Skin epidermis (tissue), 12 donors: ENCODE measurements around the gene TMEM108.

Experiments
- H3K27ac ChIP-seq, 21 experiments: fragments of 200-600 bp; sonication (generic) in 11 of 21; one replicate each; pipeline ENCODE4 v1.5.0; 2020; ENCODE audit warnings: mild to moderate bottlenecking in 3 of 21, inconsistent platforms in 2 of 21, moderate library complexity in 2 of 21
- H3K4me3 ChIP-seq, 7 experiments: fragments of 200-600 bp; sonication (generic) in 2 of 7; one replicate each; pipeline ENCODE4 v1.5.0; 2020; ENCODE audit warnings: inconsistent platforms in 2 of 7, mild to moderate bottlenecking in 2 of 7, moderate library complexity in 1 of 7

Gene TMEM108

GRCh38 chr3:133153382-133153781 lies 115.2 kb downstream of the TMEM108 start:
- H3K4me3 ChIP-seq, result no peak overlapping the region
- H3K27ac ChIP-seq, result no peak overlapping the region

DNA sequence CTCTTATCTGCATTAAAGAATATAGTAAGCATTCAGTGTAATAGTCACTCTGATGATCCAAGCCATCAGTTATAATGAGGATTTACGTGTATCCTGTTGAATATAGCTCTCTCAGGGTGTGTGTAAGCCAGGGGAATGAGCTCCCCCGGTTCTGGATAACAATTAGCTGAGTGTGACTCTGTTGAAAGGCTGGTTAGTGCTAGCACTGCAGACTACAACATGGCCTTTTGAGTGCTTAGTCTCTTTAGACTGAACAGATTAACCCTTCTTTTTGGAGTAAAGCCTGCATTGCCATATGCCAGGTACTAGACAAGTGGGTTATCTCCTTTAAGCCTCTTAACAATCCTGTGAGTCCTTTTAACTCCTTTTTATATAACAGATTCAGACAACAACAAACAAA lies 119.5 kb downstream of the TMEM108 start:
- H3K4me3 ChIP-seq, result no peak overlapping the region
- H3K27ac ChIP-seq, result no peak overlapping the region

DNA sequence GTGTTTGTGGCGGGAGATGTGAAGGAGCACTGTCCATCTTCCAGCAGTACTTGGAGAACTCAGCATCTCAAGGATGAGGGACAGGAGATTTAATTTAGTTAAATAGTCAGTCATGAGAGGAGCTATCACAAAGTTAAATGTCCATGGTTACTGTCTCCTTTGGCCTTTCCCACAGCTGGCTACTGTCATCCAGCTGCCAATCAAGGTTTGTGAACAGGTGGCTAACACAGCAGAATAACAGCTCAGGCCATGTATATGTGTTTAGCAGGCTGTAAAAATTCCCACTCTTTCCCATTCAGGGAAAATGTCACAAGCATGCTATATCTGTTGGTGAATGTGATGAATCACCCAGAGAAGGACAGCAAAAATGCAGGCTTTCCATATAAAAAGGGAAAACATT lies 120.5 kb downstream of the TMEM108 start:
- no peak overlapping the region for H3K4me3 ChIP-seq

DNA sequence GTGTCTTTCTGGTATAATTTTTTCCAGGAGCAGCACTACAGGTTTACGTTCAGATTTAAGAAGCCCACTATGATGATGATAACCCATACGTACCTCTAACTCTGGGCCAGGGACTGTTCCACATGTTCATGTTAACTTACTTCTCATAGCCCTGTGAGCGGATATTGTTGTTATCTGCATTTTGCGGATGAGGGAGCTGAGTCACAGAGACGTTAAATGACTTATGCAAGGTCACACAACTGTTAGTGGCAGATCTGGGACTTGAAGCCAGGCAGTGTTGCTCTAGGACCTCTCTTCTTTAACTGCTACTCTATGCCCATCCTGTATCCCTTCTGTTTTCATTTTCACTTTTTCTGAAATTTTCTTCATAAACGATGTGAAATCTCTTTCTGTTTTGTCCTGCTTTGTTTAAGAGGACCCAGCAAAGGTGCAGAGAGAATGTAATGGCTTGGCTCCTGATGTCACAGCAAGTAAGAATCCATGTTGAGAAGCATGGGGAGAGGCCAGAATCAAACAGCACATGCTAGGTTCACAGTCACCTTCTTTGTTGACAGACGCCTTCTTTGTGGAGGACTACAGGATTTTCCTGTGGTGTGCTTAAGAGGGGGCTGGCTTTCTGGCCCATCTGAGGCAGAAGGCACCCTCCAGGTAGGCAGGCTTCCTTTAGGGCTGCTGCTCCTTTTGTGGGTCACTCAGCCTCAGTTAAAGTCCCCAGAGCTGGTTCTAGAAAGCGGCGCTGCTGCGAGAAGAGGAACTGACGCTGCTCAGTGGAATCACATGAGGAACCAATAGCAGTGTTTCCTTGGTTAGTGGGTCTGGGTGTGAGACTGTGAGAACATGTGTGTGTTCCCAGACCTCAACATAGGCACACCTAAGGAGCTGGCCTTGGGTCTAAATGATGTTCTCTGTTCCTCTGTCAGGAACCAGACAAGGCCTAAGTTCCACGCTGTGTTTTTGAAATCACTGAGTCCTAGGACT lies 121.6 kb downstream of the TMEM108 start:
- Histone ChIP-seq H3K27ac (no peak overlapping the region), H3K4me3 (no peak overlapping the region)

More for the DNA sequence above, 120.5 kb downstream of the TMEM108 start:
- no peak overlapping the region for H3K27ac ChIP-seq

DNA sequence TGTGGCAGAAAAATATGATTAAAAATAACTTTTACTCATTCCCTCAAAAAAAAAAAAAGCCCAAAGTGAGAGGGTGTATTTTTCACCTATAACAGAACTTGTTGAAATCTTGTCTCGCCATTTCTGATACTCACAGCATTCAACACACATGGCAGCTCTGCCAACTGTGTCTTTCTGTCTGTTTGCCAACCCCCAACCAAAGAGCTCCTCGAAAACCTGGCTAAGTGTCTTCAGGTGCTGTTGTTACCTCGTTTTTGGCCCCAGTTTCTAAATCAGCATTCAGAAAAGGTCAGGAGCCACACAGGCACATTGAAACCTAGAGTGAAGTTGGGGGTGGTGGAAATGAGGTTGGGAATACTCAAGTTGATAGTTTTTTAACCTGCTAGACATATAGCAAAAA lies 123.5 kb downstream of the TMEM108 start:
- H3K27ac ChIP-seq, result no peak overlapping the region
- no peak overlapping the region for H3K4me3 ChIP-seq

DNA sequence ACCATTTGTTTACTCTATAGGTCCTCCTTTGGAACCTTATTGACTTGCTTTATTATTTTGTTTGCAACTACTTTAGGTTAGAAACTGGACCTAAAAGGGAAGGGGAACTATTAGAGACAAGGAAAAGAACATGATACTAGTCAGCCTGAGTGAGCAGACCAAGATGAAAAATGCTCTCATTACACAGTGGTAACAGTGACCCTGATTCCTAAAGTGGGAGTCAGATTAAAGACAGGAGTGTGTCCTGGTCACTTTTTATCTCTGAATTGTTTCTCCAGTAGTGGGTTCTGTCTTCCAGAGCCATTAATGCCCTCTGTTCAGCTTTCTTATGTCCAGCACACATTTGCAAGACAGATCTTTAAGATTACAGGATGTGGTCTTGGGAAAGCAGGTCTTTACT lies 124.1 kb downstream of the TMEM108 start:
- Histone ChIP-seq H3K27ac (no peak overlapping the region), H3K4me3 (no peak overlapping the region)

- Histone ChIP-seq H3K4me3 (no peak overlapping the region), H3K27ac (no peak overlapping the region)
Measured at GRCh38 chr3:133162670-133163305, 124.6 kb downstream of the TMEM108 start.

DNA sequence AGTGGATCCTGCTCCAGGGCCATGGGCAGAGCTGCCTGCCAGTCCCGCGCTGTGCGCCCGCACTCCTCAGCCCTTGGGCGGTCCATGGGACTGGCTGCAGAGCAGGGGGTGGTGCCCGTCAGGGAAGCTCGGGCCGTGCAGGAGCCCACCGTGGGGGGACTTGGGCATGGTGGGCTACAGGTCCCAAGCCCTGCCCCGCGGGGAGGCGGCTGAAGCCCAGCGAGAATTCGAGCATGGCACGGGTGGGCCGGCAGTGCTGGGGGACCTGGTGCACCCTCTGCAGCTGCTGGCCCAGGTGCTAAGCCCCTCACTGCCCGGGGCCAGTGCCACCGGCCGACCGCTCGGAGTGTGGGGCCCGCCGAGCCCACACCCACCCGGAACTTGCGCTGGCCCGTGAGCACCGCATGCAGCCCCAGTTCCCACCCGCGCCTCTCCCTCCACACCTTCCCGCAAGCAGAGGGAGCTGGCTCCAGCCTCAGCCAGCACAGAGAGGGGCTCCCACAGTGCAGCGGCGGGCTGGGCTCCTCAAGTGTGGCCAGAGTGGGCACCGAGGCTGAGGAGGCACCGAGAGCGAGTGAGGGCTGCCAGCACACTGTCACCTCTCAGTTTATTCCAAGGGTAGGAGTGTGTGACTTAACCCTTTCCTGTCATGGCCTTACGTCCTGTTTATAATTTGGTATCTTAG lies 129.3 kb downstream of the TMEM108 start:
- H3K4me3 ChIP-seq, result no peak overlapping the region
- no peak overlapping the region for H3K27ac ChIP-seq

DNA sequence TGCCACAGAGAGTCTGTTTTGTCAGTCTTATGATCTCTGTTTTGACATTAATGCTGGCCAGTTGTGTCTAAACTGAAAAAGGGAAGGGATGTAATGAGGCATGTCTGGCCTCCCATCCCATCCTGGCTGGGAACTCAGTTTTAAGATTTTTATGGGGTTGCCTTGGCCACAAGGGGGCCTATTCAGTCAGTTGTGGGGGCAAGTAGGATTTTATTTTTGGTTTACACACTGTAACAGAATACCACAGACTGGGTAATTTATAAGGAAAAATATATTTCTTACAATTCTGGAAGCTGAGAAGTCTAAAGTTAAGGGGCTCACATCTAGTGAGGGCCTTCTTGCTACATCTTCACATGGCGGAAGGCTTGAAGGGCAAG lies 129.8 kb downstream of the TMEM108 start:
- no peak overlapping the region for H3K27ac ChIP-seq
- H3K4me3 ChIP-seq, result no peak overlapping the region

DNA sequence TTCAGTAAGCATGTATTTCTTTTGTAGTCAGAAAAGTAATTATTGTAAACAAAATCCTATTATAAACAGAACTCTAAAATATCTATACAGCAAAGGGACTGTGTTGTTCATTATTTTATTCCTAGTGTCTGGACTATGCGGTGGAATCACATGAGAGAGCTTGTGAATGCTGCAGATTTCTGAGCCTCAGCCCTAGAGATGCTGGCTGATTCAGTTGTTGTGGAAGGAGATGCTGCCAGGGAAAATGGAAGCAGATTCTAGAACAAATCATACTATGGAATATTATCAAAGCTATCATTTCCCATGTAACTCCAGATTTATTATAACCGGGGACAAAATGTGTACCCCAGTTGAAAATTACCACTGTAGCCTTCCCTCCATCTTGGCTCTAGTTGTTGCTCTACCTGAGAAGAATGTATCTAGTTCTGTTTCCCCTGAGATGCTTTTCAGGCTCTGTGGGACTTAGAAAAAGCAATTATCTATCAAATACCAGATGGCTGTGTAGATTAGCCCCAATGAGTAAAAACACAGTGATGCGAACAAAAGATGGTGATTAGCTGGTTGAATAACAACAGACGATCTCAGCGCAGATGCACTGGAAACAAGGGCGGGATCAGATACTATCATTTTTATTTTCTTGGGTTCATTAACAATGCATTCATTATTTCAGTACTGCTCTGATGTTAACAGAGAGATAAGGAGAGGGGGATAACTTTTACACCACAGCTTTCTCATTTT lies 131.3 kb downstream of the TMEM108 start:
- H3K27ac ChIP-seq, result no peak overlapping the region
- no peak overlapping the region for H3K4me3 ChIP-seq

GRCh38 chr3:133171831-133172230 lies 133.6 kb downstream of the TMEM108 start:
- Histone ChIP-seq H3K27ac (no peak overlapping the region), H3K4me3 (no peak overlapping the region)

DNA sequence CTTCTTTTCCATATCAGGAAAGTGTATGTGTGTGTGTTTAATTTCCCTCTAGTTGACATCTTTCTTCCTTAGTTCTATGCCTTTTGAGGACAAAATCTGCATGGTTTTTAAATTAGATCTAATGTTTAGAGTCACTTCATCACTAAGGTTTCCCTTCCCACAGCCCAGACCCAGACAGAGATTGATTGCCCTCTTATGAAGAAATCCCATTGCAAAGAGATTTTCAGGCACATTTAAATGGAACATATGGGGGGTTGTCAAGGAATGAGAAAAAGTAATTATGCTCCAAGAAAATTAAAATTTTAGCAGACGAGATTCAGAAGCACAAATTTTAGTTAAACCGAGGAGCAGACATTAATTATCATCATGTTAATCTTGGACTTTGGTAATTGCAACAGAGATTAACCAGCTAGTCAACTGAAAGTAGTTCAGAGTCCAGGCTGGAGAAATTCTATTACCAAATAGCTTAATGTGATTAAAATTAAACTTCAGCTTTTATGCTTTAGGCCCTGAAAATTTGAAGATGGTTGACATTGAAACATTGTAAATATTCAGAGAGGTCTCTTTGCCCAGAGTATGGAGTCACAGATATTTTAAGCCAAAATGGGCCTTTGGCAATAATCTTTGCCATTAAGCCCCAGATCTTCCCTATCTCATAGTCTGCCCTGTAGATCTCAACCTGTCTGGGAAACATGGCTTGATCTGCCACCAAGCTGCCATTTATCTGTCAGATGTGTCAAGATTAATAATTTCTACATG lies 143.4 kb downstream of the TMEM108 start:
- Histone ChIP-seq H3K27ac (no peak overlapping the region), H3K4me3 (no peak overlapping the region)

- no peak overlapping the region for H3K4me3 ChIP-seq
- H3K27ac ChIP-seq, result no peak overlapping the region
Measured at GRCh38 chr3:133187870-133188379, 149.7 kb downstream of the TMEM108 start.

DNA sequence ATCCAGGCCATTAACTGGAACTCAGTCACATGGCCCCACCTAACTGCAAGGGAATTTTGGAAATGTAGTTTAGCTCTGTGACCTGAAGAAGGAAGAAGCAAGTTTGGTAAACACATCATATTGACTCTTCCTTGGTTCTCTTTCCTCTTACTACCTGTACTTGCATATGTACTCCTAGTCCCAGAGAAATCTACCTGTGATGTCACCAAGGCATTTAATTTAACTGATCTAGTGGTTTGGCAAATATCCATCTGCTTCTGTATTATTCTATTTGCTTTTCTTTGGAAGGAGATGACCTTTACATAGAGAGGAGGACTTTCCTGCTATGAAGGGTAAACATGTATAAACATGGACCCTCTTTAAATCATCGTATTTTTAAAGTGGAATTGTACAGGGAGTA lies 150.8 kb downstream of the TMEM108 start:
- Histone ChIP-seq H3K4me3 (no peak overlapping the region), H3K27ac (no peak overlapping the region)

DNA sequence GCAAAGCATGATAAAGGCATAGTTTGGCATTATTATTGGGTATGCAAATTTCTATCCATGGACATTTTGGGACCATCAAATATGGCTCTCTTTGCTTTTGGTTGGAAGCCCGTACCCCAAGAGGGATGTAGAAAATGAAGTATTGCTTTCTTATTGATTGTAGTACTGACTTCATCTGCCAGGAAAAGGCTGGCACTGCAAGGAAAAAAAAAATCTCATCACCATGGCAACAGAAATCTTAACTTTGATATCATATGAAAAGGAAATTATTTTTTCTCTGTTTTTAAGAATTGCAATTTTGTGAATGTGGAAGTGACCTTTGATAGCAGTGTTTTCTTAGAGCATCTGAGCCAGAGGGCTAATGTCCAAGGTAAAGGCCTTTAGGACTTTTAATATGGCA lies 151.7 kb downstream of the TMEM108 start:
- no peak overlapping the region for H3K27ac ChIP-seq
- H3K4me3 ChIP-seq, result no peak overlapping the region

- no peak overlapping the region for H3K27ac ChIP-seq
- H3K4me3 ChIP-seq, result no peak overlapping the region
Measured at GRCh38 chr3:133191818-133192217, 153.6 kb downstream of the TMEM108 start.

DNA sequence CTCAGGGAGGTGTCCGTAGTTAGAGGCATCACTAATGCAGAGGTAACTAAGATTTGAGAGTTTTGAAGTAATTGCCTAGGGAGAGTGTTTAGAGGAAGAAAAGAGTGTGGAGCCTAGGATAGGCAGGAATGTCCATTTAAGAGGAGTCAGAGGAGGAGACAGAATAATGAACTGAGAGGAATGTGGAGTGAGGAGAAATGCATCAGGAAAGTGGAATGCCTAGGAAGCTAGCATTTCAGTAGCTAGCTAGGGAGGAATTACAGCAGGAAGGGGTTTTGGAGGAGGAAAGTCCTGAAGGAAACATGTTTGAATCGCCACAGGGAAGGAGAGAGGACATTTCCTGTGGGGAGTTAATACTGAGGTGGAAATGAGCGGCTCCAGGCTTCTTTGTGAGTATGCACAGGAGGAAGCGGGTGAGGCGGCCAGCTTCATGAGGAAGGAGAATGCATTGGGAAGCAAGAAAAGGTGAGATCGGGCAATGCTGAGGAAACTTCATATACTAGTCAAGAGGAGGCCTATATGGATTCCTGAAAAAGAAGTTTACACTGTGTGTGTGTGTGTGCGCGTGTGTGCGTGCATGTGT lies 154.3 kb downstream of the TMEM108 start:
- Histone ChIP-seq H3K27ac (no peak overlapping the region), H3K4me3 (no peak overlapping the region)

GRCh38 chr3:133192967-133193366 lies 154.8 kb downstream of the TMEM108 start:
- H3K4me3 ChIP-seq, result no peak overlapping the region

GRCh38 chr3:133196527-133196926 lies 158.3 kb downstream of the TMEM108 start:
- Histone ChIP-seq H3K27ac (no peak overlapping the region), H3K4me3 (no peak overlapping the region)

More at GRCh38 chr3:133192967-133193366, 154.8 kb downstream of the TMEM108 start:
- H3K27ac ChIP-seq, result no peak overlapping the region
